K562 (cell line): ENCODE measurements around the gene SPOCD1. TPM values are rescaled to one million over a fixed set of nuclear protein-coding genes. Genes with fewer than 3 reads are reported as not detected.
A peak's percentile ranks its signal among the peaks of the same experiment; 100 is the strongest.

ENCODE experiments used
- ATAC-seq: fragments of 200-7000 bp; cut with Tn5 transposase; 3 replicates; pipeline ENCODE4 v1.9.1; 2020; ENCODE audit warnings: moderate library complexity
- BruUV-seq: library from RNA; stranded (reverse); fragments of 400-500 nt; replicated peaks from 2 replicates; lab custom pipeline; 2021; lab: Mats Ljungman, UMichigan
- CTCF ChIA-PET: fragments of 300-600 bp; formaldehyde crosslinking; extraction: SDS; loops from one replicate; lab custom pipeline; 2021; ENCODE audit warnings: low intra/inter-chr PET ratio; lab: Yijun Ruan, JAX
- POLR2A ChIA-PET: fragments of 300-600, 350-650 bp; sonication (Branson Sonifier 250); formaldehyde crosslinking; extraction: SDS; loops from one replicate; lab custom pipeline; 2021; ENCODE audit warnings: antibody characterized with exemption, inconsistent platforms; lab: Yijun Ruan, JAX
- DNase-seq, 4 experiments: peaks; one replicate each; pipeline versions ENCODE4 v3.0.0 to v3.0.0-alpha.2; 2011 to 2018; ENCODE audit warnings: low spot score in 3 of 4, mixed read lengths in 3 of 4; ENCODE audit errors: extremely low read depth in 1 of 4
- FAIRE-seq: peaks from 2 replicates; lab custom pipeline; 2011; peaks lifted over from hg19 to GRCh38; lab: Jason Lieb, UNC
- H2AFZ ChIP-seq: 2 replicates; pipeline ENCODE4 v1.6.0; 2011; ENCODE audit warnings: low read depth, low read length, control low read depth, inconsistent platforms
- H3K27ac ChIP-seq: fragments of 200-600 bp; 3 replicates; pipeline ENCODE4 v1.8.0; 2011; ENCODE audit warnings: low read depth, mild to moderate bottlenecking, control low read depth, inconsistent platforms, low read length, moderate library complexity, mixed read lengths; ENCODE audit errors: extremely low read depth
- H3K27me3 ChIP-seq, 2 experiments: fragments of 300-600 bp in 1 of 2; 2 replicates in 1 of 2; 3 replicates in 1 of 2; pipeline versions ENCODE4 v1.6.0 to v1.8.0; 2011; ENCODE audit warnings: inconsistent platforms in 2 of 2, low read length in 2 of 2, mild to moderate bottlenecking in 1 of 2, mixed read lengths in 1 of 2, moderate library complexity in 1 of 2; ENCODE audit not compliant: control insufficient read depth in 2 of 2, insufficient read depth in 2 of 2
- H3K36me3 ChIP-seq: fragments of 300-600 bp; 3 replicates; pipeline ENCODE4 v1.8.0; 2011; ENCODE audit warnings: mild to moderate bottlenecking, low read length, inconsistent platforms; ENCODE audit not compliant: control insufficient read depth, insufficient read depth
- H3K4me1 ChIP-seq, 2 experiments: fragments of 200-600 bp in 1 of 2; replicated peaks in 1 of 2; 2 replicates in 1 of 2; 3 replicates in 1 of 2; pipeline versions ENCODE4 v1.5.1 to v1.8.0; 2011; ENCODE audit warnings: inconsistent platforms in 2 of 2, low read length in 2 of 2, mild to moderate bottlenecking in 1 of 2, mixed read lengths in 1 of 2, moderate library complexity in 1 of 2; ENCODE audit not compliant: control insufficient read depth in 2 of 2, insufficient read depth in 2 of 2
- H3K4me2 ChIP-seq: 2 replicates; pipeline ENCODE4 v1.6.1; 2011; ENCODE audit warnings: low read length, control low read depth, inconsistent platforms, mixed read lengths; ENCODE audit not compliant: insufficient read depth
- H3K4me3 ChIP-seq: fragments of 200-600 bp; sonication (generic), shearing (Covaris generic); 2 replicates; pipeline ENCODE4 v1.5.1; 2016; ENCODE audit warnings: control low read depth, inconsistent platforms
- H3K79me2 ChIP-seq: fragments of 200-600 bp; 3 replicates; pipeline ENCODE4 v1.8.0; 2011; ENCODE audit warnings: low read length, inconsistent platforms; ENCODE audit not compliant: control insufficient read depth, insufficient read depth
- H3K9ac ChIP-seq, 2 experiments: 2 replicates each; pipeline versions ENCODE4 v1.6.0 to v1.6.1; 2011; ENCODE audit warnings: low read depth in 2 of 2, low read length in 2 of 2, control low read depth in 1 of 2, inconsistent platforms in 1 of 2, mild to moderate bottlenecking in 1 of 2, mixed read lengths in 1 of 2; ENCODE audit not compliant: insufficient read depth in 1 of 2
- H3K9me1 ChIP-seq: one replicate; pipeline ENCODE4 v1.6.0; 2011; ENCODE audit warnings: inconsistent platforms, mild to moderate bottlenecking, low read length, moderate library complexity; ENCODE audit not compliant: control insufficient read depth, insufficient read depth
- H3K9me3 ChIP-seq: replicated peaks from 2 replicates; pipeline ENCODE4 v1.5.1; 2011; ENCODE audit warnings: low read depth, low read length, inconsistent platforms; ENCODE audit not compliant: control insufficient read depth, insufficient read depth
- H4K20me1 ChIP-seq: replicated peaks from 2 replicates; pipeline ENCODE4 v1.6.1; 2011; ENCODE audit warnings: low read length, inconsistent platforms, mixed read lengths; ENCODE audit not compliant: control insufficient read depth, insufficient read depth
- ATF3 ChIP-seq, 2 experiments: fragments of 450-650 bp in 1 of 2; sonication (generic) in 1 of 2; formaldehyde crosslinking in 1 of 2; IDR thresholded peaks in 1 of 2; conservative IDR thresholded peaks in 1 of 2; 2 replicates each; pipeline versions ENCODE4 v1.6.1 to v1.8.1; 2016 to 2023; ENCODE audit warnings: mild to moderate bottlenecking in 2 of 2, moderate library complexity in 2 of 2, inconsistent platforms in 1 of 2, missing genetic modification reagents in 1 of 2
- BCOR ChIP-seq: fragments of 450-650 bp; IDR thresholded peaks from 2 replicates; pipeline ENCODE4 v1.6.1; 2016
- BHLHE40 ChIP-seq: IDR thresholded peaks from 2 replicates; pipeline ENCODE4 v1.6.1; 2011; ENCODE audit warnings: low read length, improper control_type of control experiment
- CC2D1A ChIP-seq: fragments of 450-650 bp; IDR thresholded peaks from 2 replicates; pipeline ENCODE4 v1.6.1; 2017; ENCODE audit warnings: mild to moderate bottlenecking
- EGR1 ChIP-seq: fragments of 450-650 bp; conservative IDR thresholded peaks from 2 replicates; pipeline ENCODE4 v1.6.1; 2017; ENCODE audit warnings: mild to moderate bottlenecking
- FOSL1 ChIP-seq: fragments of 200-800 bp; sonication (Bioruptor generic); conservative IDR thresholded peaks from 2 replicates; pipeline ENCODE4 v1.6.1; 2016; ENCODE audit warnings: missing genetic modification characterization, missing compliant biosample characterization
- JUN ChIP-seq, 2 experiments: sonication (generic) in 1 of 2; formaldehyde crosslinking in 1 of 2; IDR thresholded peaks; 2 replicates each; pipeline versions ENCODE4 v1.6.1 to v1.8.0; 2012 to 2022; ENCODE audit warnings: borderline replicate concordance in 2 of 2, mild to moderate bottlenecking in 2 of 2, improper control_type of control experiment in 1 of 2, low read depth in 1 of 2, low read length in 1 of 2, missing genetic modification reagents in 1 of 2
- JUND ChIP-seq, 2 experiments: IDR thresholded peaks; 2 replicates in 1 of 2; 3 replicates in 1 of 2; pipeline ENCODE4 v1.6.1; 2011; ENCODE audit warnings: borderline replicate concordance in 2 of 2, low read depth in 2 of 2, low read length in 2 of 2, improper control_type of control experiment in 1 of 2, missing biosample characterization in 1 of 2, missing genetic modification characterization in 1 of 2, missing genetic modification reagents in 1 of 2
- KDM1A ChIP-seq, 2 experiments: fragments of 450-650 bp; IDR thresholded peaks; 2 replicates each; pipeline ENCODE4 v1.6.1; 2016; ENCODE audit warnings: mild to moderate bottlenecking in 2 of 2
- NR2C2 ChIP-seq, 2 experiments: fragments of 200-800 bp in 1 of 2; sonication (Bioruptor generic) in 1 of 2; sonication (generic) in 1 of 2; formaldehyde crosslinking in 1 of 2; IDR thresholded peaks; 2 replicates each; pipeline versions ENCODE4 v1.6.1 to v1.8.0; 2016 to 2022; ENCODE audit warnings: mild to moderate bottlenecking in 1 of 2, missing compliant biosample characterization in 1 of 2, missing genetic modification characterization in 1 of 2, missing genetic modification reagents in 1 of 2
- POLR3G ChIP-seq: IDR thresholded peaks from 2 replicates; pipeline ENCODE4 v1.6.1; 2011; ENCODE audit not compliant: insufficient read length, insufficient replicate concordance; ENCODE audit errors: extremely low read depth
- RBM25 ChIP-seq: fragments of 200-400 bp; formaldehyde crosslinking; IDR thresholded peaks from 2 replicates; pipeline ENCODE4 v1.6.1; 2018; ENCODE audit warnings: low read length, low read depth, moderate library complexity; ENCODE audit not compliant: severe bottlenecking
- SMARCA5 ChIP-seq: fragments of 450-650 bp; IDR thresholded peaks from 2 replicates; pipeline ENCODE4 v1.6.1; 2016
- ZBTB7A ChIP-seq: IDR thresholded peaks from 2 replicates; pipeline ENCODE4 v1.6.1; 2011; ENCODE audit warnings: low read depth, mild to moderate bottlenecking, low read length, moderate library complexity, borderline replicate concordance; ENCODE audit not compliant: control insufficient read depth
- ZFP36 ChIP-seq: fragments of 150-350 bp; IDR thresholded peaks from 2 replicates; pipeline ENCODE4 v1.6.1; 2018; ENCODE audit warnings: low read length, low read depth; ENCODE audit not compliant: partially characterized antibody
- ZNF143 ChIP-seq: sonication (generic); formaldehyde crosslinking; IDR thresholded peaks from 2 replicates; pipeline ENCODE4 v1.9.0; 2022; ENCODE audit warnings: mild to moderate bottlenecking, missing genetic modification reagents
- ZNF586 ChIP-seq: fragments of 450-650 bp; formaldehyde crosslinking; conservative IDR thresholded peaks from 2 replicates; pipeline ENCODE4 v1.4.0; 2020; ENCODE audit warnings: mild to moderate bottlenecking, moderate library complexity
- WGBS: fragments of 100-300 bp; shearing (Covaris generic); methylation state at CpG from one replicate; pipeline ENCODE4 v1.1.6; 2016; ENCODE audit warnings: low coverage, mixed read lengths; ENCODE audit not compliant: insufficient coverage; ENCODE audit errors: missing lambda C conversion rate; 5-methylcytosine and 5-hydroxymethylcytosine counted together
- in situ Hi-C: fragments of 300-500 bp; cut with MboI; formaldehyde crosslinking; loops from 4 replicates; pipeline ENCODE4 v1.15.0; 2018; ENCODE audit warnings: inconsistent platforms, mixed read lengths
- intact Hi-C: fragments of 100-400 bp; cut with micrococcal nuclease; formaldehyde crosslinking; loops from 2 replicates; pipeline ENCODE4 v1.14.2; 2022
- polyA plus RNA-seq, 8 experiments: library from polyadenylated mRNA; depleted of rRNA in 4 of 8; stranded (reverse) in 5 of 8; unstranded in 3 of 8; fragments of >200 nt; fragmentation: Nextera tagmentation in 2 of 8; fragmentation: Illumina TruSeq in 1 of 8; extraction: Ambion mirVana in 2 of 8; extraction: Trizol in 1 of 8; gene quantifications; 2 replicates each; pipeline versions ENCODE4 v1.2.1 to v1.2.3, GENCODE V29; 2011 to 2014; ENCODE audit warnings: inconsistent platforms in 1 of 8, missing spikeins in 1 of 8
- total RNA-seq, 7 experiments: library from RNA; depleted of rRNA in 6 of 7; stranded (reverse); fragments of >200 nt in 6 of 7; fragmentation: Illumina TruSeq in 2 of 7; extraction: Trizol in 2 of 7; gene quantifications; 2 replicates each; pipeline versions ENCODE4 v1.2.1 to v1.2.3, GENCODE V29; 2011 to 2021; ENCODE audit warnings: low replicate concordance in 1 of 7

Gene SPOCD1
- total and polyA plus RNA-seq, 9 of the 15 experiments (the other 6 are each of a cell fraction or from before 2014, with no cell fraction given): 0.03 to 0.71 (median 0.26) TPM; not detected in 1

DNA sequence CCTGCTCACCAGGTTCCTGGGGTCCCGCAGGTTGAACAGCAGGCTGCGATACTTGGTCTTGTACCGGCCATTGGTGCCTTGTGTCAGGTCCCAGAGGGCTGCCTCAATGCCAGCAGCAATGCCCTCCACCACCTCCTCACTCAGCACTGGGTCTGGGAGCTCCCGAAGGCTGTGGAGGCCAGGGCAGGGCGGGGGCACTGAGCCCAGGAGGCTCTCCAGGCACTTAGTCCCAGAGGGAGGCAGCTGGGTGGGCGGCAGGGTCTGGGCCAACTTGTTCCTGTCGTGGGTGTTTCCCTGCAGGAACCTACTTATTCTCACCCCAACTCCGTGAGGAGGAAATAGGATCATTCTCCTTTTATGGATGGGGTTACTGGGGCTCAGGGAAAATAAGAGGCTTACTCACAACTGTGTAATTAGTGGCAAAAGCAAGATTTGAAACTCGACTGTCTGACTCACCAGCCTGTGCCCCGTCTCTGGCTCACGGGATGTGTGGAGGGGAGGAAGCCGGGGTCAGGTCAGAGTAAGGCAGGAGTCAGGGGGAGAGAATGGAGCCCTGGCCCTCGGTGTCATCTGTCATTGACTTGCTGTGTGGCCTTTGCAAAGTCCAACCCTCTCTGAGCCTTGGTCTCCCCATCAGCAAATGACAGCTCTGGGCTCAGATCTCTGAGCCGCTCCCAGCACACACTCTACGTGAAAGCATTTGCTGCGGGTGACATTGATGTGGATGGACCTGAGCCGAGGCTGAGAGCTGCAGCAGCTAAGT lies 17.2 kb downstream of the SPOCD1 start:
- CTCF ChIA-PET: interaction anchor here (0.6 kb wide), 1 partner anchor 158 kb away, joined by 3 read pairs; no protein-coding TSS in a partner anchor
- DNase-seq (no peak), FAIRE-seq (peak; percentile 29), ATAC-seq (no peak; the same call in 1 of the 3 replicates)
- POLR2A ChIA-PET: interaction anchor here (0.5 to 1.5 kb wide), 6 partner anchors 12 to 429 kb away, joined by 3 to 5 read pairs (median 4); partner anchors contain the start of gene SPOCD1
- H3K9me3 ChIP-seq: no peaks in the 10 kb centered on the region
- H3K4me3 ChIP-seq: no peak overlapping the region
- no peaks in the 10 kb centered on the region for H3K79me2 ChIP-seq
- WGBS: 6% methylated on average over 17 of the region's 17 CpGs
- no peak overlapping the region for H3K4me2 ChIP-seq
- H2AFZ ChIP-seq: no peak overlapping the region; the same call in 1 of the 2 replicates
- H3K9ac ChIP-seq: peak overlapping the region in 1 of 2 experiments; percentile 57; a peak in 2 of 4 replicates
- H3K27me3 ChIP-seq: peaks cover 24 to 48% of the 10 kb centered on the region in 2 experiments; a peak in 4 of 5 replicates
- in situ Hi-C loops: no loop called here
- peak; percentile 79 for TF ChIP-seq ATF3 (IDR thresholded peaks at IDR 0.05)
- TF ChIP-seq ATF3 (CRISPR knock-in tag; conservative IDR thresholded peaks at IDR 0.05): no peak
- peak; percentile 51 for TF ChIP-seq EGR1
- no peak for TF ChIP-seq POLR3G
- TF ChIP-seq KDM1A (IDR thresholded peaks at IDR 0.05): peak in 1 of 2 experiments; percentile 54; a peak in 1 of 4 replicates
- no peak for TF ChIP-seq NR2C2 (CRISPR knock-in tag; IDR thresholded peaks at IDR 0.05)
- TF ChIP-seq NR2C2 (tag; IDR thresholded peaks at IDR 0.05): peak; percentile 59; the same call in 1 of the 2 replicates
- TF ChIP-seq ZBTB7A: no peak
- TF ChIP-seq BCOR: peak; percentile 81
- 0 out of 2 replicates have a peak, but pooled peaks have one; percentile 59 for TF ChIP-seq SMARCA5
- TF ChIP-seq ZFP36: peak; percentile 88
- TF ChIP-seq JUND (IDR thresholded peaks at IDR 0.05; ENCODE audit: borderline replicate concordance, low read depth, low read length): peak; percentile 66; the same call in 1 of the 2 replicates
- TF ChIP-seq JUND (tag; IDR thresholded peaks at IDR 0.05; ENCODE audit: borderline replicate concordance, low read depth, low read length): no peak
- TF ChIP-seq CC2D1A: no peak
- peak; percentile 80 for TF ChIP-seq JUN (IDR thresholded peaks at IDR 0.05; ENCODE audit: borderline replicate concordance, low read depth, low read length)
- no peak for TF ChIP-seq JUN (CRISPR knock-in tag; IDR thresholded peaks at IDR 0.05; ENCODE audit: borderline replicate concordance)
- TF ChIP-seq ZNF143 (CRISPR knock-in tag): 0 out of 2 replicates have a peak, but pooled peaks have one; percentile 11
- TF ChIP-seq ZNF586: no peak
- peak; percentile 52 for TF ChIP-seq RBM25
- peak; percentile 93 for TF ChIP-seq FOSL1 (tag)
- peak; percentile 87 for TF ChIP-seq BHLHE40
- no peak overlapping the region for H3K27ac ChIP-seq
- no peaks in the 10 kb centered on the region for H3K9me1 ChIP-seq
- 0 out of 2 replicates have a peak, but pooled peaks cover 7% of the 10 kb centered on the region for H4K20me1 ChIP-seq
- peaks cover 8 to 23% of the 10 kb centered on the region in 2 experiments for H3K4me1 ChIP-seq
- BruUV-seq: no TSS peak
- no peaks in the 10 kb centered on the region for H3K36me3 ChIP-seq
- intact Hi-C loops: no loop called here
